Esophagus mucosa (tissue), 1 donor: ENCODE results near the gene TP53RK. TPM values are rescaled to one million over a fixed set of nuclear protein-coding genes. Genes with fewer than 3 reads are reported as not detected.
A peak's percentile ranks its signal among the peaks of the same experiment; 100 is the strongest.

Experiments used
- ATAC-seq: fragments of 200-7000 bp; cut with Tn5 transposase; one replicate; pipeline ENCODE4 v1.9.1; 2020
- total RNA-seq: library from RNA; stranded (reverse); gene quantifications from one replicate; pipeline ENCODE4 v1.2.4, GENCODE V29; 2023
- donor health status: DM: yes; HTN: yes; CAD: no.

Gene TP53RK
- total RNA-seq, 1 donor from 2014 or later, result 7.8 TPM

GRCh38 chr20:46638134-46638897, 50.9 kb downstream of the TP53RK start:
- no peak for ATAC-seq

DNA sequence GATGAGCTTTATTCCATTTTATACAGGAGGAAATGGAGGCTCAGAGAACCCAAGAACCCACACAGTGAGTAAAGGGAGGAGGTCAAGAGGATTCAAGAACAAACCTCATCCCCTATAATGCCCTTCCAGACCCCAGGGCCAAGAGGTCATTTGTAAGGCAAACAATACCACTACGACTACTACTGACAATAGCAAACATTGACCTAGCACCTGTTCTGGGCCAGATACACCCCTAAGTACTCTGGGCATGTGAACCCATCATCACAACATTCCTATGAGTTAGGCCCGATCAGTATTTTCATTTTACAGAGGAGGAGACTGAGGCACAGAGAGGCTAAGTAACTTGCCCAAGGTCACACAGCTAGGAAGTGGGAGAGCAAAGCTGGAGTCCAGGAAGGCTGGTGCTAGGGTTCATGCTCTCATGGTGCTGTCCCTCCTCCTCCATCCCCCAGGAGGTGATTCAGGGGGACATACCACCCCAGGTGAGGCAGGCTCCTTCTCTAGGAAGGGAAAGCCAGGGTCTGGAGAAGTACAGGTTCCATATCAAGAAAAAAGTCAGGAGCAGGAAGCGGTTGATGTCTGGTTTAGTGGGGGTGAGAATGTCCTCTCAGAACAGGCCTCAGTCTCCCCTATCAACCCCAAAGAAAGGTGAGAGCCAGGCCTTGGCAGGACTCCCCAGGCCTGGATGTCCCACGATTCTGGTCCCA, 51.7 kb downstream of the TP53RK start:
- ATAC-seq, result no peak

DNA sequence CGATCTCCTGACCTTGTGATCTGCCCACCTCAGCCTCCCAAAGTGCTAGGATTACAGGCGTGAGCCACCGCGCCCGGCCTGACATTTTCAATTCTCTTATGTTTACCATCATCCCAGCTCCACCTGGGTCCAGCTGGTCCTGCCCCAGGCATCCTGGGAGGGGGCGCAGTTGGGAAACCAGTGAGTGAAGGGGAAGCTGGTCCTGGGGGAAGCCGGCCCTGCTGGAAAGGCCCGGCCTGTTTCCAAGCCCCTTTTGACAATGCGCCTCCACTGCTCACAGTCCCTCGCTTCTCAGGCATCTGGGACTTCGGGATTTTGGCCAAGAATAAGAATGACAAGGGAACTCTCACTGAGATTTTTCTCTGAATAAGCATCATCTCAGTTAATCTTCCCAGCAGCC, 52.2 kb downstream of the TP53RK start:
- ATAC-seq, result no peak

DNA sequence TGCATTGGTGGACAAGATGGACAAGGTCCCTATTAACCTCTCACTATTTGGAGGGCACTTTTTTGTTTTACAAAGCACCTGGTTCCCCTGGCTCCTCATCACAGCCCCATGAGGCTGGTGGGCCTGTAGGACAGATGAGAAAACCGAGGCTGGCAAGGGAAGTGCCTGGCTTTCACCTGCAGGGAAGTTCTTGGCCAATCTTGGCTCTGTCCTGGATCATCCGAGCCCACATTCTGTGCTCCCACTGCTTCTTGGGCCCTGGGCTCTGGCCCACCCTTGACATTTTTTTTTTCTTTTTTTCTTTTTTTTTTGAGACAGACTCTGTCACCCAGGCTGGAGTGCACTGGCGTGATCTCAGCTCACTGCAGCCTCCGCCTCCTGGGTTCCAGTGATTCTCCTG, 52.7 kb downstream of the TP53RK start:
- ATAC-seq, result no peak

DNA sequence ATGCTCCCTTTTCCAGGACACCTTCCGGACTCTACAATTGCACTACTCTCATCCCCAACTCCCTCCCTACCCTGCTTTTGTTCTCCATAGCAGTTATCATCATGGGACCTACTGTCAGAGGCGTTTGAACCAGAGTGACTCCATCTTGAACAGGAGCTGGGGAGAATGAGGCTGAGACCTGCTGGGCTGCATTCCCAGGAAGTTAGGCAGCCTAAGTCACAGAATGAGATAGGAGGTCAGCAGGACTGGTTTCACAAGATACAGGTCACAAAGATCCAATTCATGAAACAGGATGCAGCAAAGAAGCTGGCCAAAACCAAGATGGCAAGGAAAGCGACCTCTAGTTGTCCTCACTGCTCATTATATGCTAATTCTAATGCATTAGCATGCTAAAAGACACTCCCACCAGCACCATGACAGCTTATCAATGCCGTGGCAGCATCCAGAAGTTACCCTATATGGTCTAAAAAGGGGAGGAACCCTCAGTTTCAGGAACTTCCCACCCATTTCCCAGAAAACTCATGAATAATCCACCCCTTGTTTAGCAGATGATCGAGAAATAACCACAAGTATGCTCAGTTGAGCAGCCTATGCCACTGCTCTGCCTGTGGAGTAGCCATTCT, 53.6 kb downstream of the TP53RK start:
- ATAC-seq, result peak; percentile 17

DNA sequence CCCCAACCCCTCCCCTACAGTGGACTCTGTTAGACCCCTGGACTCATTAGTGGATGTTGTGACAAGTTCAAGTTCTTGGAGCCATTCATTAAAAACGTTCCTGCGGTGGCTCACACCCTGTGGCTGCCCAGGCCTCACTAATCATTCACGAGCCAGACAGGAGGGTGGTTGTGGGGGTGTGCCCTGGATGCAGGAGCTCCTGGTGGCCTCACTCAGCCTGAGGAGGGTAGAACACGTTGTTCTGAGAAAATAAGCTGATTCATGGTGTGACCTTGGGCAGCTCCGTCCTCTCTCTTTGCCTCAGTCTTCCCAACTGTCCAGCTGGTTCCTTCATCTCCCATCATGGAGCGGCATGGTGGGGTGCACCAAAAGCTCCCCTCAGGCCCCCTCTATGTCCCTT, 54.7 kb downstream of the TP53RK start:
- no peak for ATAC-seq

Other genes with a start within 250 kb of the TP53RK start
- 2.0 TPM for gene ZNF334, start 175.9 kb downstream of the TP53RK start, total RNA-seq
- gene OCSTAMP, start 138.8 kb downstream of the TP53RK start, total RNA-seq, result not detected
- 0.92 TPM for gene SLC13A3, start 38.0 kb downstream of the TP53RK start, total RNA-seq
- 2.1 TPM for gene SLC2A10, start 20.2 kb upstream of the TP53RK start, total RNA-seq
- gene EYA2, start 205.4 kb upstream of the TP53RK start, total RNA-seq, result 27.7 TPM